Superior temporal gyrus (tissue), 1 donor: ENCODE measurements around the gene TSPAN7.

Experiments
- DNase-seq: peaks from one replicate; pipeline ENCODE4 v3.0.0-alpha.2; 2016; ENCODE audit errors: extremely low spot score

The TSPAN7 gene

GRCh38 chrX:38643903-38644302 lies 82.6 kb downstream of the TSPAN7 start:
- DNase-seq: no peak

GRCh38 chrX:38646129-38646528 lies 84.8 kb downstream of the TSPAN7 start:
- no peak for DNase-seq

GRCh38 chrX:38649221-38649620 lies 87.9 kb downstream of the TSPAN7 start:
- DNase-seq: no peak

- no peak for DNase-seq
Observed at GRCh38 chrX:38649674-38650647, 88.6 kb downstream of the TSPAN7 start.

GRCh38 chrX:38651625-38652601 lies 90.6 kb downstream of the TSPAN7 start:
- no peak for DNase-seq

GRCh38 chrX:38652934-38653442 lies 91.6 kb downstream of the TSPAN7 start:
- no peak for DNase-seq

- peak; percentile 62 for DNase-seq
Observed at GRCh38 chrX:38654302-38654701, 93.0 kb downstream of the TSPAN7 start.

GRCh38 chrX:38656350-38656915 lies 95.1 kb downstream of the TSPAN7 start:
- DNase-seq: no peak

- DNase-seq: no peak
Observed at GRCh38 chrX:38657562-38657961, 96.2 kb downstream of the TSPAN7 start.

GRCh38 chrX:38660395-38661102 lies 99.2 kb downstream of the TSPAN7 start:
- DNase-seq: no peak

GRCh38 chrX:38661103-38661441 lies 99.7 kb downstream of the TSPAN7 start:
- DNase-seq: no peak

GRCh38 chrX:38661561-38661960 lies 100.2 kb downstream of the TSPAN7 start:
- DNase-seq: no peak

GRCh38 chrX:38662640-38663039 lies 101.3 kb downstream of the TSPAN7 start:
- DNase-seq: no peak

- peak; percentile 68 for DNase-seq
Observed at GRCh38 chrX:38664285-38664684, 102.9 kb downstream of the TSPAN7 start.

- DNase-seq: no peak
Observed at GRCh38 chrX:38666909-38667308, 105.6 kb downstream of the TSPAN7 start.

- no peak for DNase-seq
Observed at GRCh38 chrX:38668771-38669170, 107.4 kb downstream of the TSPAN7 start.

GRCh38 chrX:38669428-38669827 lies 108.1 kb downstream of the TSPAN7 start:
- DNase-seq: no peak

GRCh38 chrX:38672646-38673045 lies 111.3 kb downstream of the TSPAN7 start:
- DNase-seq: no peak

GRCh38 chrX:38675856-38676255 lies 114.5 kb downstream of the TSPAN7 start:
- DNase-seq: no peak

- no peak for DNase-seq
Observed at GRCh38 chrX:38678183-38678582, 116.8 kb downstream of the TSPAN7 start.

- no peak for DNase-seq
Observed at GRCh38 chrX:38678821-38679220, 117.5 kb downstream of the TSPAN7 start.
